ENCODE data around the gene CCDC85A.

DNA sequence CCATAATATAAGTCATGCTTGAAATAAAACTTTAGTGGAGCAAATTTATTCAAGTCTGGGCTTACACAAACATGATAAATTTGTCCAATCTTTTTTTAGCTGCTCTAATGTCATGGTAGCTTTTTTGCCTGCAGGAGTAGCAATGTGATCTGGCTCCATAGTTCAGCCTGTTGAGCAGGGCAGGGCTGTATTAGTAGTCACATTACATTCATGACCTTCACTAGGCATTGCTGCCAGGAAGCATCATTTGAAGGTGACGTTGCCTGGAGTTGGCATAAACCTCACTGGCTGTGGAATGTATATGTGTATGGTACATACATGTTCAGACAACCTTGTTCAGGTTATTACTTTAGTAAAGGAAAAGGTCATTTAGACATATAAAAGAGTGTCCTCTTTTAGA is 76.6 kb downstream of the CCDC85A start:
- TF ChIP-seq POLR2AphosphoS5 (IDR thresholded peaks at IDR 0.05; ENCODE audit: borderline replicate concordance, low read depth, low read length) (no peak), EZH2 (IDR thresholded peaks at IDR 0.05) (no peak)
